Activated CD8-positive, alpha-beta memory T cell treated with anti-CD3 and anti-CD28 coated beads for 1 hour (primary cell): ENCODE data around the gene DIRAS1.

Experiments used
- DNase-seq, 2 donors: peaks; one replicate each; pipeline ENCODE4 v3.0.0-alpha.2; 2020; ENCODE audit warnings: low read depth in 1 of 2; ENCODE audit errors: extremely low read depth in 1 of 2

Gene DIRAS1

DNA sequence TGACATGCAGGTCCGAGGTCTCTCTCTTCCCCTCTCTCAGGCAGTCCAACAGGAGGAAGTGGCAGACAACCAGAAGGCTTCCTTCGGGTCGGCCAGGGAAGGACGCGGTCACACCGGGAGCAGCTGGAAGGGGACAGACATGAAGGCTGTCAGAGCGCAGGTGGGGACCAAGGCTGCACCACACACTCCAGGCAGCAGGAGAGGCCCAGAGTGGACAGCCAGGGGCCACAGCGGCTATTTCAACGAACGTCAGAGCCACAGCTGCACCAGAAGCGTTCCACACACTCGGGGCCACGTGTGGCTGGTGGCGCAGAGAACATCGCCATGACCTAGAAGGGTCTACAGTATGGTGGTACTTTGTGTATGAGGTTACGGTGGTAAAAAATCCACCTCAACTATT lies 34.6 kb upstream of the DIRAS1 start:
- DNase-seq: no peak

DNA sequence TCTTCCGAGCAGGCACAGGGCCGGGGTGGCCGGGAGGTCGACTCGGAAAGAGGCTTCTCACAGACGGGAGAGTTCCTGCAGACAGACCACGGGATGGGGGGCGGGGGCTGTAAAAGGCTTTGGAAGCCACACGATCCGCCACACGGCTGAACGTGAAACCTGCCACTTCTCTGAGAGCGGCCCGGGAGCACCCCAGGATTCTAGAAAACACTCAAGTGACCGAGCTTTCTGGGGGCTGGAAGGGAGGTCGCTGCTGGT lies 34.2 kb upstream of the DIRAS1 start:
- DNase-seq: no peak

DNA sequence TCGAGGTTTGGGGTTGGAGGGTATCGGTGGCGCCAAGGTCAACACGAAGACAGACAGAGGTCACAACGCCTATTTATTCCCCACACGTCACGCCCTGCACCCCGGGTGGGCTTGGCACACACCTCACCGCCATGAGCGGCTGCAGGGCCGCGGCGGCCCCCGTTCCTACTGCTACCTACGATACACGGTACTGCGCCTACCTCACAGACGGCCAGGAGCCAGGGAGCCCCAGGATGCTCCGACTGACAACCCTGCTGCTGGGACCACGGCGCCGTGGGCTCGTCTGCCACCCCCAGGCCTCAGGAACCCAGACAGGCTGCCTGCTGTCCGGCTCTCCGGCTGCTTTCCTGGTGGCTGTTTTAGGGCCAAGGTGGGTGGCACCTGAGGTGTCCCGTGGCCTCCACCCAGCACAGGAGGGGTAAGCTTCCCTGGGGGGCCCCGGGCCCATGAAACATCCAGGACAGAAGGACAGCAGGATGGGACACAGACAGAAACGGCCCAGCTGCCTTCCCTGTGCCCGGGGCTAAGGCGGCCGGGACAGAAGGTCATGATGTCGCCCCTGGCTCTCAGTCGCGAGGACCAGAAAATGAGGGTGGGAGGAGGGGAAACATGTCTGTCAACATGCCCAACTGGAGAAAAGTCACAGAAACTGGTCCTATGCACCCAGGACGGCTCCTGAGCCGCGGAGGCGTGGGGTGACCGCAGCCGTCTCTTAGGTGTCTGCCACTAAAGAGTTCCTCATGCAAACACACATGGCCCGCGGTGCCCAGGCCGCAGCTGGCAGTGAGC lies 33.7 kb upstream of the DIRAS1 start:
- DNase-seq: no peak

DNA sequence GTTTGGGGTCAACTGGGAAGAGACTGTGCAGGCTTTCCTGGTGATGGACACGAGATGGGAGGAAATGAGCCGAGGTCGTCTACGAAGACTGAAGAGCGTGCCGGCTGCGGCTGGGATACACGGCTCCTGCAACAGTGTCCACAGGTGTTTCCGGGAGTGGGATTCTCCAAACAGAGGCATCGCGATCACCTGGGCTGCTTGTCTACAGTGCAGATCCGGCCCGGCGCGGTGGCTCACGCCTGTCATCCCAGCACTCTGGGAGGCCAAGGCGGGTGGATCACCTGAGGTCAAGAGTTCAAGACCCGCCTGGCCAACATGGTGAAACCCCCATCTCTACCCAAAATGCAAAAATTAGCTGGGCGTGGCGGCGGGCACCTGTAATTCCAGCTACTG lies 30.3 kb upstream of the DIRAS1 start:
- DNase-seq: no peak

DNA sequence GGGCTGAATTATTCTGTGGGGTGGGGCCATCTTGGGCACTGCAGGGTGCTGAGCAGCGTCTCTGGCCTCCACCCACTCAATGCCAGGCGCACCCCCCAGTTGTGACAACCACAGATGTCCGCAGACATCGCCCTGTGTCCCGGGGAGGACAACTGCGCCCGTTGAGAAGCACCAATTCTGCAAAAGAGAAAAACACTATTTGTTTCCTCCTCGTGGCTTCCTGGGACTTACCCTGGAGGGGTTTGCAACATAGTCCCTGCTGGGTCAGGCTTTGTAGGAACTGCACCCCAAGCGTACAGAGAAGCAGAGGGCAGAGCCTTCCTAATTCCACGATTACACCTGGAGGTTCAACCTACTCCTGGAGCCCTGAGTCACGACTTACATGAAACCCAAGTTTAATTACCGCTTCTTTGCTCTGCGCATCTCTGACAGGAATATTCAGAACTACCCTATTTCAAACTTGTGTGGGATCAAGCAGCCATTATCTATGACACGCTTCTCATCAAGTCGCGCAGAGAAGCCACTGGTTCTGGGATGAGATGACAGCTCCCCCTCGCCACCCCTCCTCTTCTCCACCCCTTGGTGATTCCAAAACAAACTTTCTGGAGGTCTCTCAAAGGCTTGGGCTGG lies 29.8 kb upstream of the DIRAS1 start:
- no peak for DNase-seq

DNA sequence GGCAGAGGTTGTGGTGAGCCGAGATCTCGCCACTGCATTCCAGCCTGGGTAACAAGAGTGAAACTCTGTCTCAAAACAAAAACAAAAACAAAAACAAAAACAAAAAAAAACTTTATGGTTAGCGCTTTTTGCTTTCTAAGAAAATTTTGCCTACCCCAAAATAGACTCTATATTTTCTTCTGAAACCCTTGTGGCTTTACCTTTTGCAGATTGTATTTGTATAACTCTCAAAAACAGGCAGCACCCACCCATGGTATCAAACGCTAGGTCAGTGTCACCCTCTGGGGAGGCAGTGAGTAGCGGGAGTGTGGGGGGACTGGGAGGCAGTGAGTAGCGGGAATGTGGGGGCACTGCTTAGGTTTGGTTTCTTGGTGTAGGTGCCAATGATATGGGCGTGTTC lies 26.2 kb upstream of the DIRAS1 start:
- no peak for DNase-seq

DNA sequence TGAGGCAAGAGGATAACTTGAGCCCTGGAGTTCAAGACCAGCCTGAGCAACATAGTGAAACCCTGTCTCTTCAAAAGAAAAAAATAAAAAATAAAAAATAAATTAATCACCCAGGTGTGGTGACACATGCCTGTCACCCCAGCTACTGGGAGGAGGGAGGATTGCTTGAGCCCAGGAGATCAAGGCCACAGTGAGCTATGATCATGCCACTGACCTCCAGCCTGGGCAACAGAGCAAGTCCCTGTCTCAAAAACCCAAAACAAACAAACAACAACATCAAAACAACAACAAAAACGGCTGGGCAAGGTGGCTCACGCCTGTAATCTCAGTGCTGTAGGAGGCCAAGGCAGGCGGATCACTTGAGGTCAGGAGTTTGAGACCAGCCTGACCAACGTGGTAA lies 22.9 kb upstream of the DIRAS1 start:
- no peak for DNase-seq

DNA sequence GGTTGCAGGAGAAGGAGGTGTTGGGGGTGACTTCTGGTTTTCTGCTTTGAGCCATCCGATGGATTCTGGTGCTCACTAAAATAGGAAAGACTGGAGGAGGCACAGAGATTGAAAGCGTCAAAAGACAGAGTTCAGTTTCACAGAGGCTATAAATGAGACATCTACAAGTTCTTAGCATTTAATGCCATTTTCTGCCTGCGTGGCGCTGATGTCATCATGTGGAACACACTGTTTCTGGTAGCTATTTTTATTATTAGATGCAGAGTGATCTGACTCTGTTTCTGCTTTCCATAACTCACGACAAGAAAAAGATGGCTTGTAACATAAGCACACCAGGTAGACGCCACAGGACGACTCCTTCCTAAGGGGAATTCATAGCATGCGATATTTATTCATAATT lies 21.9 kb upstream of the DIRAS1 start:
- DNase-seq: no peak

DNA sequence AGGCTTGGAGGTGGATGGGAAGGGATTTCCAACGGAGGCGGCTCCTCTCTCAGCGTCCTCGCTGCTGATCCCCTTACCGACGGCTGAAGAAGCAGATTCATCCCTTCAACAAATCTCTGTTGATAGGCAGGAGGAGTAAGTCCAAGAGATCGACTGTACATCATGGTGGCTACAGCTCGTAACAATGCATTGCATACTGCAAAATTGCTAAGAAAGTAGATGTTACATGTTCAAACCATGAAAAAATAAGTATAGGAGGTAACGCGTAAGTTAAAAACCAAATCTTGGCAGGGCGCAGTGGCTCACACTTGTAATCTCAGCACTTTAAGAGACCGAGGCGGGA lies 19.1 kb upstream of the DIRAS1 start:
- no peak for DNase-seq

DNA sequence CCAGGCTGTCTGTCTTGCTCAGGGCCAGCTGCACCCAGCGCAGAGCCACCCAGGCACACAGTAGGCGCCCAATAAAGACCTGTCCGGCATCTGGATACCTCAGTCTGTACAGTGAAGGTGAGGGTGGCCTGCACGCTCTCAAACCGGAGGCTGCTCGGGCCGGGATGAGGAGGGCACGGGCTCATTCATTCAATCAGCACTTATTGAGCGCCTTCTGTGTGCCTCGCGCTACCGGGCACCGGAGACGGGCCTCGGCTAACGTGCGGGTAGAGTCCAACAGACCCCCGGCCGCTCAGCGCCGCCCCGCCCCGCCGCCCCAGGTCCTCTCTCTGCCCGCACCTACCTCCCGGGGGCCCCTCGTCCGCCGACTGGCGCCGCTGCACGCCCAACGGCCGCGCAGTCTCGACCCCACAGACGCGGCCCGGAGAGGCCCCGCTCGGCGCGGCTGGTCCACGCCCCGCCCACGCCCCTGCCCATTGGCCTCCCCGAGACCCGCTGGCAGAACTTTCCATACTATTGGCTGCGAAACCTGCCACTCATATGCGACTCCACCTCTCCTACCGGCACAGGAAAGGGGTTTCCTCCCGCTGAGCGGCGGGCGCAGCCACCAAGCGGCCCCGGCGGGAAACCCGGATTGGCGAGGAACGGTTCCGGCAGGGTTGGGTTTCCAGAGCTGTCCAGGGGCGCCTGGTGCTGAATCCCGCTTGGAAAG lies 18.6 kb upstream of the DIRAS1 start, which contains the start of gene SLC39A3:
Gene SLC39A3 (minus strand): TSS at position 416 of the 712 bp plus-strand sequence. CDS start 2,760 bp downstream, outside the sequence.
- peak; percentile 98 for DNase-seq

DNA sequence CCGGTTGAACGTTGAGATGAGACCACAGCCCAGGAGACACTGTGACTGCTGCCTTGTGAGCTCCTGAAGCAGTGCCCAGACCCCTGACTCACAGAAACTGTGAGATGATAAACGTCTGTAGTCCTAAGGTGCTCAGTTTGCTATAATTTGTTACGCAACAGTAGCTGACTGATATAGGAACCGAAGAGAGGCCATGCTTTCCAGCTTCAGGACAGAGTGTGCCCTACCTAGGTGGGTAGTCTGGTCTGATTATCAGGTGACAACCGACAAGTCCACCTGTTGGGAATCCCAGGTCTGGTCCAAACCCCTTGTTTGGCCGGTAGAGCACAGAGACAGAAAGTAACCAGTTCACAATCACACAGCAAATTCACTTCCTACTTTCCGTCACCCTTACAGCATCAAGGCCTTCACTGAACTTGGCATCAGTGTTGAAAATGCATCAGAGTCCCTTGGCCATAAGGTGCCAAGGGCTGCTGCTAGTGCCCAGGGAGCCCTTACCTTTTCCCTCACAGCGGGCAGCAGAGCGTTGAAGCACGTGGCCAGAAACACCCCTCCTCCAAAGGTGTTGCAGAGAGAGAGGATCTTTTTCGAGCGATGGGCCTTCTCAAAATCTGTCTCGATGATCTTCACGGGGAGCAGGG lies 15.5 kb upstream of the DIRAS1 start:
- DNase-seq: no peak

DNA sequence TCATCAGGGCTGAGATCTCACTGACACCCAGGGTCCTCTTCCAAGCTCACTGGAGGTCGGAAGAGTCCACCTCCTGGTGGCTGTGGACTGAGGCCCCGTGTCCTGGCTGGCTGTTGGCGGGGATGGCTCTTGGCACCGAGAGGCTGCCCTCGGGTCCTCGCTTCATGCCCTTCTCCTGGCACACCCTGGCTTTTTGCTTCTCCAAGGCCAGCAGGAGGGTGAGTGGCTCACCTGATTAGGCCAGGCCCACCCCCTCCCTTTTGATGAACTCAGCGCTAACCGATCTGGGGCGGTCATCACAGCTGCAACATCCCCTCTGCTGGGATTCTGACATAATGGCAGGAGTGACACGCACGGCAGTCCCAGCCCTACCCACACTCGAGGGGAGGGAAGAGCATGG lies 14.2 kb upstream of the DIRAS1 start:
- no peak for DNase-seq

DNA sequence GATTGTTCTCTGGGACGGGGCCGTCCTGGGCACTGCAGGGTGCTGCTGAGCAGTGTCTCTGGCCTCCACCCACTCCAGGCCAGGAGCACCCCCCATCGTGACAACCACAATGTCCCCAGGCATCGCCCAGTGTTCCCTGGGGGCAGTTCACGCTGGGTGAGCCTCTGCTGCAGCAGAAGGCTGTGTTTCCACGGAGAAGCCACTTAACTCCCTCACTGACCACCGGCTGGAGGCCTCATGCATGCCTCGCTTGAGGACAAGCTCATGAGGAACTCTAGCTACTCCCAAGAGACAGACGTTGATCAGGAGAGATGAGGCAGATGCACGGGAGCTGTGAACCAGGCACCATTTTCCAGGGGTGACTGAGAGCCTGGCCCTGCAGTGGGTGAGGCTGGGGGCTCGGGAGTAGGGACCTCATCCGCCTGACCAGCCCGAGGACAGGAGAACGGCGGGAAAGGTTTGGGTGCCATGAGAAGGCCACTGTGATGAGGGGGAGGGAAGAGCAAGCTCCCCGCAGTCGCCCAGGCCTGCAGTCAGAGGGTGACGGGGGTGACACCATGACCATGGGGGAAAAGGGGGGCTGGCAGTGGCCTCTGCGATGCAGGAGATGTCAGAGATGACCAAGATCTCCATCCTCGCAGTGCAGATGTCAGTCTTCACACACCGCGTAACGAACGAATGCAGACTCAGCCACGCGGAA lies 13.6 kb upstream of the DIRAS1 start:
- DNase-seq: no peak

DNA sequence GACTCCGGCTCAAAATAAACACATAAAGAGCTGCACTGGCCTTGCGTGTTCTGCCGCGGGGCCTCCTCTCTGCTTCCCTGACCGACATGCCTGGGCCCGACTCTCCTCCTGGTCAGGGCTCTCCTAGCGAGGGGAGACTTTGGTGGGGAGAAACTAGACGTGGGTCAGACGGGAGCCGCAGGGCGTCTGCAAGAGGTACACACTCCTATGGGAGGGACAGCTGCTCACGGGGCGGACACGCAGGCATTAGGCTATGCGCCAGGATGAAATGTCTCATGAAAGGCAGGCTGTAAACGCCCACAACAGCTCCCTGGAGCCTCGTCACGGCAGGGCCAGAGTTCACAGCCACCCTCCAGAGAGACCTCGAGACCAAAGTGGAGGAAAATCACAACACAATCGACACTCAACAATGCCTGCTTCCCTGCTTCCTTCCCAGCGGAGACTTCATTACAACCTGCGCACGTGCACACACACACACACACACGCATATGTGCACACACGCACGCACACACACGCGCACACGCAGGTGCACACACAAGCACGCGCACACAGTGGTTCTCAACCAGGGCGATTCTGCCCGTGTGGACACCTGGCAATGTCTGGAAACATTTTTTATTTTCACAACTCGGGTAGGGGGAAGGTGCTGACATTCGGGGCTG lies 12.9 kb upstream of the DIRAS1 start:
- no peak for DNase-seq

DNA sequence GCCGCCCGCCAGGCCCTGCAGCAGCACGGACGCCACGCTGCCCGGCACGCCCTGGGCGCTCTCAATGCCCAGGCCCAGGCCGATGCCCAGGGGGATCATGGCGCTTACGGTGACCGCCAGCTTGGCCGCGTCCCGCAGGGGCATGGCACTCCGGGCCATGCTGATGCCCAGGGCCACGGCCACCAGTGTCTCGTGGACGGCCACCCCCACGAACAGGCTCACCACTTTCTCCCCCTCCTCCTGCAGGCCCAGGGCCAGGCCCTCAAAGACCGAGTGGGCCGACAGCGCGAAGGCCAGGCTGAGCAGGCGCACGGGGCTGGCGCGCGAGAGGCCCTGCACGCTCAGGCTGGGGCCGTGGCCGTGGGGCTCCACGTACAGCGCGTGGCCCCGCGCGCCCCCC lies 11.7 kb upstream of the DIRAS1 start:
- no peak for DNase-seq

DNA sequence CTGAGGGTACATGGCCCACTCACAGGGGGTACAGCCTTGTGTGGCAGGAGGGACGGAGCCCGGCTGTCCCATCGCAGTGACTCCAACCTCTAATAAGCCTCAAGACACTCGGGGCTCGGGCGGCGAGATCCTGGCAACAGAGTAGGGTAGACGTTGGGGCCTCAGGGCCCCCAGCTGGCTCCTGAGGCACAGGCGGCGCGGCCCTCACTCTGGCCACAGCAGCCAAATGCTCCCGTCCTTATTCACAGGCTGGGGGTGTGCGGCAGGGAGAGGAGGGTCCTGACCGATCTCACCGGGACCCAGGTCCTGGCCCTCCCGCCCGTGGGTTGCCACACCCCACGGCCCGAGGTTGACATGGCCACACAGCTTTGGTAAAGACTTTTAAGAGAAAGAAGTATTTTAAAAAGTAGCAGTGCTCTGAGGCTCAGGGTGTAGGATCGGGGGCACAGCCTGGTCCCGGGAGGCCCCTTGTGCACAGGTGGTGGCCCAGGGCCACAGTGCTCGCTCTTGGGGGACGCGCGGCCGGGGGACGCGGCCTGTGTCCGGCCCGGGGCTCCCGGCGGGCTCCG lies 11.1 kb upstream of the DIRAS1 start:
- DNase-seq: no peak

DNA sequence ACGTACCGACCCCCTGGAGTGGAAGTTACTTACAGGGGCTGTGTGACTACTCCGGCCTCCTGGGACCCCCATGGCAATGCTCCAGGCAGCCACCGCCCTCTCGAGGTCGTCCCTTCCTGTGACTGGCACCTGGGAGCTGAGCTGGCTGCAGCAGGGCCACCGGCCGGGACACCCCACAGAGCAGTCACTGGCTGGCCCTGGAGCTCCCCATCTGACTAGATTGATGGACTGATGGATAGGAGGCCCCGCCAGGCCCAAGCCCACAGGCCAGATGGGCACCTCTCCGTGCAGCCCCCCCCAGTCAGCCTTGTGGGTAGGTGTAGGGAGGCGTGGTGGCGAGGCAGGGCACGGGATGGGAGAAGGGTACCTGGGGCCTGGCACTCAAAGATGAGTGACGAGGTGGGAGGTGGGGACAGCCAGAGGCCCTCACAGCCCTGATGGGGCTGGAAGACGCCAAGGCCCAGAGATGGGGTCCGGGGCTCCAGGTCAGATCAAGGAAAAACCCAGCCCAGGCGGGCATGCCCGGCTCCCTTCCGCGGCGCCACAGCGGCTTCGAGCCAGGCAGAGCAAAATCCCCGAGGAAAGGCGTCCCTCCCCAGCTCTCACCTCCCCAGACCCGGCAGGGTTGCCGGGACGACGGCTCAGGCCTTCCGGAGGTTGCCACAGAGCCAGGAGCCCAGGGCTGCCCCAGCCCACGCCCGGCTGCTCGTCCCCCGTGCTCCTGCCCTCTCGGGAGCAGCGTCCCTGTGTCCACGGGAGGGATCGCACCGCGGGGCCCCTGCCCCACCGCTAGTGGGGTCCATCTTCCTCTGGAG lies 10.2 kb upstream of the DIRAS1 start:
- no peak for DNase-seq

DNA sequence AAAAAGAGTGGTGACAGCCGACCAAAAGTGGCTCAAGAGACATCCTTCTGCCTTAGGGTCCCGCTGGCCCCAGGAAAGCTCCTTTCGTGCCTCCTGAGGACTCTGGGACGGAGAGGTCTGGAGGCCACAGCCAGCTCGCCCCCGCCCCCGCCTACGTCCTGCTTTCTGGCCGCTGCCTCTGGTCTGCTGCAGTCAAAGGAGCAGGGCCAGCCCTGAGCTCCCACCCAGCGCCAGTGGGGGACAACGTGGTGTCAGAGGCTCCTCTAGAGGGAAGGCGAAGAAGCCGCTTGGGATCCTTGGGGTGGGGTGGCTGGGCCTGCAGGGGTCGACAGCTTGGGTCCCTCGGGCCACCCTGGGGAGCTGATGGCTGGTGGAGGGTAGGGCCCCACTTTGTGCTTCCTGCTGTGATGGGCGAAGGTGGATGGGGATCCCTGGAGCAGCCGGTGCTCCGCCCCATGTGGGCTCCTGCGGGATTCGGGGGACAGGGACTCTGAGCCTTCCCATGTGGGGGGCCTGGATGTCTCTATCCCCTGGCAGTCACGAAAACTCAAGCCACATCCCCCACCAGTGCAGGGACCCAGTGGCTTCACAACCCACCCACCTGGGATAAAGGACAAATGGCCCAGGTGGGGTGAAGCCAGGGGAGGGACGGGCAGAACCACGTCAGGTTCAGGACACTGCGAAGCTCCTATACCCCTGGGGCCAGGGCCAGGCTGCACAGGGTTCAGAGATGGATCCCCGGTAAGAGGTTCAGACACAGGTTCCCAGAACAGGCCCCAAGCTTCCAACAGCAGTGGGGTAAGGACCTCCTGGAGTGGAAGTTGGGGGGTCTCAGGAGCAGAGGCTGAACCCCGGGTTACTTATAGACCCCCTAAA lies 9.0 kb upstream of the DIRAS1 start:
- DNase-seq: no peak
